Measurements from ENCODE around the gene SCUBE3.

Gene SCUBE3

DNA sequence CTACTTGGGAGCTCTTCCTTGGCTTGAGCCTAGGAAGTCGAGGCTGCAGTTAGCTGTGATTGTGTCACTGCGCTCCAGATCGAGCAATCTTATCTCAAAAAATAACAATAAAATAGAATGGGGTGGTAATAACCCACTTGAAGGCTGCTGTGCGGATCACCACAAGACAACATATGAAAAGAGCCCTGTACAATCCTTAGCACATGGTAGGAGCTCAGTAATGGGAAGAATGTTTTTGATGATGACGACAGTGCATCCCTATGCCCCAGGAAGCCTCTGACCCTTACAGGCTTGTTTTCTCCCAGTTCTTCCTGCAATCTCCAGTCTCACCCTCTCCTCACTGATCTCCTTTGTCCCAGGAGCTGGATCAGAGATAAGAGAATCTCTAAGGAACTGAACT lies 15.5 kb downstream of the SCUBE3 start:
- no peaks in the 10 kb centered on the region for H3K36me3 ChIP-seq (ENCODE audit: control insufficient read depth, low read depth, low read length)
- H3K4me3 ChIP-seq (ENCODE audit: low read length), result no peak overlapping the region
- H3K4me1 ChIP-seq (ENCODE audit: control insufficient read depth, low read depth, low read length), result no peaks in the 10 kb centered on the region
- H3K27ac ChIP-seq (ENCODE audit: low read length), result no peak overlapping the region
- no peak overlapping the region for H3K9ac ChIP-seq (ENCODE audit: low read length)
- no peaks in the 10 kb centered on the region for H3K27me3 ChIP-seq (ENCODE audit: control insufficient read depth, insufficient read depth, low read length)
- no peaks in the 10 kb centered on the region for H3K9me3 ChIP-seq (ENCODE audit: control insufficient read depth, low read depth, low read length)

DNA sequence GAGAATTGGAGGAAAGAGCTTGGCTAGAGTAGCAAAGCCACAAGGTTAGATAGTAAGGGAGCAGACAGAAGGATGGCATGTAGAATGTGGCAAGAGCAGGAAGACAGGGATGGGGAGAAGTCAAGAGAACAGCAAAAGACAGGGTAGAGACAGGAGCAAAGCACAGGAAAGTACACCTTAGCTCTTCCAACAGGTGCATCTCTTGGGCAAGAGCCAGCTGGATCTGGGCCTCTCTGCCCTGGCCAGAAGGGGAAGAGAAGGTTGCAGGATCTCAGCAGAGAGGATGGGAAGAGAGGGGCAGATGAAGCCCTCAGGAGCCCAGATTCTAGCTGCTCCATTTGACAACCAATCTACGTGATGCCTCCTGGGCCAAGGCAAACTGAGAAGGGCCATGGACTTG lies 16.7 kb downstream of the SCUBE3 start:
- no peak overlapping the region for H3K4me3 ChIP-seq (ENCODE audit: low read length)
- H3K36me3 ChIP-seq (ENCODE audit: control insufficient read depth, low read depth, low read length), result no peaks in the 10 kb centered on the region

DNA sequence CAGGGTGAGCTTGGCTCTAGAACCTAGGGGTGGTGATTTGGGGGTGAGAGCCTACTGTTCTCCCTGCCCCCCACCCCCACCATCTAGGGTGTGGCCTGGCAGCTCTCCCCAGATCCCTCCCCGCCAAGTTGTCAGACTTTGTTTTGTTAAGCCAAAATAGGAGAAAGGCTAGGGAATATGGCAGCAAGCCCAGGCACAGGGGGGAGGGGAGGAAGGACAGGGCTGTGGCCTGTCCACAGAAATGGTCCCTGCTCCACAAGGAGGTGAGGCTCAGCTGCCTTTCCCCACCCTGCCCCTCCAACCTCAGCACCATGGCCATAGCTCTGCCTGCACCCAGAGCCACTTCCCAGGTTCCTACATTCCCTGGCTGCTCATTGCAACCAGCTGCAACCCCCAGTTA lies 17.2 kb downstream of the SCUBE3 start:
- Histone ChIP-seq H3K27ac (ENCODE audit: low read length) (no peak overlapping the region), H3K27me3 (ENCODE audit: control insufficient read depth, insufficient read depth, low read length) (no peaks in the 10 kb centered on the region), H3K9ac (ENCODE audit: low read length) (no peak overlapping the region), H3K4me1 (ENCODE audit: control insufficient read depth, low read depth, low read length) (no peaks in the 10 kb centered on the region), H3K4me3 (ENCODE audit: low read length) (no peak overlapping the region), H3K9me3 (ENCODE audit: control insufficient read depth, low read depth, low read length) (no peaks in the 10 kb centered on the region), H3K36me3 (ENCODE audit: control insufficient read depth, low read depth, low read length) (no peaks in the 10 kb centered on the region)

More for the DNA sequence above, 16.7 kb downstream of the SCUBE3 start:
- H3K27ac ChIP-seq (ENCODE audit: low read length), result no peak overlapping the region
- H3K9me3 ChIP-seq (ENCODE audit: control insufficient read depth, low read depth, low read length), result no peaks in the 10 kb centered on the region
- no peaks in the 10 kb centered on the region for H3K27me3 ChIP-seq (ENCODE audit: control insufficient read depth, insufficient read depth, low read length)
- no peaks in the 10 kb centered on the region for H3K4me1 ChIP-seq (ENCODE audit: control insufficient read depth, low read depth, low read length)
- no peak overlapping the region for H3K9ac ChIP-seq (ENCODE audit: low read length)

DNA sequence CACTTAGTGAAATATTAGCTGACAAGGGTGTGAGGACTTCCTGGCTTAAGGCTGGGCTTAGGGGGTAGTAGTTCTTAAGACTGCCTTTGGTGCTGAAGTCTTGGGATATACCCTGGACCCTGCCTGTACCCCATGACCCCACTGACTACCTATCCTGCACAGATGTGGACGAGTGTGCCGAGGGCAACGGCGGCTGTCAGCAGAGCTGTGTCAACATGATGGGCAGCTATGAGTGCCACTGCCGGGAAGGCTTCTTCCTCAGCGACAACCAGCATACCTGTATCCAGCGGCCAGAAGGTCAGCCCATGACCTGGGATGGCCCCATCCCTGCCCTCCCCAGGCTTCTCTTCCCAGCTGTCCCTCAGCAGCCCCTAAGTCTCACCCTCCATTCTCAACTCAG lies 17.8 kb downstream of the SCUBE3 start:
- H3K36me3 ChIP-seq (ENCODE audit: control insufficient read depth, low read depth, low read length), result no peaks in the 10 kb centered on the region
- H3K4me3 ChIP-seq (ENCODE audit: low read length), result no peak overlapping the region
- H3K9ac ChIP-seq (ENCODE audit: low read length), result no peak overlapping the region
- H3K9me3 ChIP-seq (ENCODE audit: control insufficient read depth, low read depth, low read length), result no peaks in the 10 kb centered on the region
- peaks cover 3% of the 10 kb centered on the region for H3K4me1 ChIP-seq (ENCODE audit: control insufficient read depth, low read depth, low read length)
- H3K27me3 ChIP-seq (ENCODE audit: control insufficient read depth, insufficient read depth, low read length), result peaks cover 2% of the 10 kb centered on the region
- H3K27ac ChIP-seq (ENCODE audit: low read length), result no peak overlapping the region

DNA sequence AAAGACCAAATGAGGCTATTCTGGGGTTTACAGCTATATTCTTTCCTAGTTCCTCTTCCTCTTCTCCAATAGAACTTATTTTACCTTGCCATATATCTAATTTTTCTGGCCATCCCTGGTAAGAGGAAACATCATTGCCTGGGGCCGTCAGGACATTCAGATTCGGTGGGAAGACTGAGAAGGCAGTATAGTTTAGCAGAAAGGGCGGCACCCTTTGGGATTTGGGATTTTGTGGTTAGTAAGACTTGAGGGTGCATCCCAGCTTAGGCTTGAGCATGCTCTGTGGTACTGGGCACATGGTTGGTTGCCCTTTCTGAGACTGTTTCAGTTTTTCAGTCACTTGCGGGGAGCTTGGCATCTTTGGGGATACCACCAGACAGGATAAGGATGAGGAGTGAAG lies 21.1 kb downstream of the SCUBE3 start:
- Histone ChIP-seq H3K36me3 (ENCODE audit: control insufficient read depth, low read depth, low read length) (no peaks in the 10 kb centered on the region), H3K4me3 (ENCODE audit: low read length) (no peak overlapping the region), H3K27ac (ENCODE audit: low read length) (no peak overlapping the region), H3K9me3 (ENCODE audit: control insufficient read depth, low read depth, low read length) (no peaks in the 10 kb centered on the region), H3K27me3 (ENCODE audit: control insufficient read depth, insufficient read depth, low read length) (peaks cover 30% of the 10 kb centered on the region), H3K4me1 (ENCODE audit: control insufficient read depth, low read depth, low read length) (peaks cover 26% of the 10 kb centered on the region), H3K9ac (ENCODE audit: low read length) (no peak overlapping the region)

DNA sequence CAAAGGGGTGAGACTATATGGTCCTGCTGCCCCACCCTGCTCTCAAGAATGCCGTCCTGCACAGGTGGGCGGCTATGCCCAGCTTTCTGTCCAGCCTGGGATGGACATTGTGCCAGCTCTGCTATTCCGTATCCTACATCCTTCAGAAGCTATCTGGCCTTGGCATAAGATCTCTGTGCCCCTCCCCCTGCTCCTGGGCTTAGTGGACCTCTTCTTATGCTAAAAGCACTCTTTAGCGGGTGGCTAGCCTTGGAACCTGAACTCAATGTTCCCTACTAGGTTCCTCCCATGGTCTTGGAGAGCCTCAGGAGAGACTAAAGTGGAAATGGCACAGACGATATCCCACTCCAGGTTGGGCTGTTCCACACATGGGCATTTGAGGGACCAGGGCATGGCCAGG lies 22.5 kb downstream of the SCUBE3 start:
- Histone ChIP-seq H3K36me3 (ENCODE audit: control insufficient read depth, low read depth, low read length) (no peaks in the 10 kb centered on the region), H3K9me3 (ENCODE audit: control insufficient read depth, low read depth, low read length) (no peaks in the 10 kb centered on the region), H3K27ac (ENCODE audit: low read length) (no peak overlapping the region), H3K9ac (ENCODE audit: low read length) (no peak overlapping the region), H3K4me1 (ENCODE audit: control insufficient read depth, low read depth, low read length) (peaks cover 29% of the 10 kb centered on the region), H3K4me3 (ENCODE audit: low read length) (no peak overlapping the region), H3K27me3 (ENCODE audit: control insufficient read depth, insufficient read depth, low read length) (peaks cover 36% of the 10 kb centered on the region)

DNA sequence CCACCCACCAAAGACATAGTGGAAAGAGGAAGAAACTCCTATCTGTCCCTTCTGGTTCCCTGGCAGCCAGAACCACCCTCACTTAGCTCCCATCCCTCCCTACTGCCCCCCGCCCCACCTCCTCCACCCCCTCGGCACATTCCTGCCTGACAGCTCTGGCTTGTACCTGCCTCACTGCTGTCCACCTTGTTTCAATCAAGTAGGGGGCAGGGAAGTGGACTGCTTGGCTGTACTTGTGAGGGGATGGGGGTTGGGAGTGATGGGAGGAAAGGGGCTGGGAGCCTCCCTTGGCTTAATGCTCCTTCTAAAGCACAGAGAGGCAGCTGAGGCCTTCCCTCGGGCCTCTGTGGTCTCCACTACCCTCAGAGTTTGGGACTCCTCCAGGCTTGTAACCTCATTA lies 23.7 kb downstream of the SCUBE3 start:
- Histone ChIP-seq H3K4me3 (ENCODE audit: low read length) (no peak overlapping the region), H3K4me1 (ENCODE audit: control insufficient read depth, low read depth, low read length) (peaks cover 34% of the 10 kb centered on the region), H3K9me3 (ENCODE audit: control insufficient read depth, low read depth, low read length) (no peaks in the 10 kb centered on the region), H3K27me3 (ENCODE audit: control insufficient read depth, insufficient read depth, low read length) (peaks cover 36% of the 10 kb centered on the region), H3K9ac (ENCODE audit: low read length) (no peak overlapping the region), H3K36me3 (ENCODE audit: control insufficient read depth, low read depth, low read length) (no peaks in the 10 kb centered on the region), H3K27ac (ENCODE audit: low read length) (no peak overlapping the region)

DNA sequence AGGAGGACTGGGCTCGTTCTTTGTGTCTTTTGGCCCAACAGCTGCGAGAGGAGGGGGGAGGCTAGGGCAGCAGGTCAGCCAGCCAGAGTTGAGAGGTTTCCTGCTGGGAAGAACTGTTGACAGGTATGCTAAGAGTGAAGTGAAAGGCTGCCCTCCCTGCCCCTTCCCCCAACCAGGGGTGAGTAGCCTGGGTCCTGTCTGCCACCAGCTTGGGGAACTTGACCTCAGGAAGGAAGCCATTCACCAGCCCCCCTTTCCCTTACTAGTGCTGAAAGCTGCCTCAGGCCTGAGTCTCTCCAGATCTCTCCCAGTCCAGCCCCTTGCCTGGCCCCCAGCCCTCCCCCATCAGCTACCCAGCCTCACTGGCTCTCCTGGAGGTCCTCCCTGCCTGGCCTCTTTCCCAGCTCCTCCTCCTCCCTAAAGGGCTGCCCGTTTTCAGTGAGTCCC lies 25.1 kb downstream of the SCUBE3 start:
- Histone ChIP-seq H3K4me1 (ENCODE audit: control insufficient read depth, low read depth, low read length) (peaks cover 34% of the 10 kb centered on the region), H3K27ac (ENCODE audit: low read length) (no peak overlapping the region), H3K9me3 (ENCODE audit: control insufficient read depth, low read depth, low read length) (no peaks in the 10 kb centered on the region), H3K9ac (ENCODE audit: low read length) (no peak overlapping the region), H3K27me3 (ENCODE audit: control insufficient read depth, insufficient read depth, low read length) (peaks cover 36% of the 10 kb centered on the region), H3K4me3 (ENCODE audit: low read length) (no peak overlapping the region), H3K36me3 (ENCODE audit: control insufficient read depth, low read depth, low read length) (no peaks in the 10 kb centered on the region)

DNA sequence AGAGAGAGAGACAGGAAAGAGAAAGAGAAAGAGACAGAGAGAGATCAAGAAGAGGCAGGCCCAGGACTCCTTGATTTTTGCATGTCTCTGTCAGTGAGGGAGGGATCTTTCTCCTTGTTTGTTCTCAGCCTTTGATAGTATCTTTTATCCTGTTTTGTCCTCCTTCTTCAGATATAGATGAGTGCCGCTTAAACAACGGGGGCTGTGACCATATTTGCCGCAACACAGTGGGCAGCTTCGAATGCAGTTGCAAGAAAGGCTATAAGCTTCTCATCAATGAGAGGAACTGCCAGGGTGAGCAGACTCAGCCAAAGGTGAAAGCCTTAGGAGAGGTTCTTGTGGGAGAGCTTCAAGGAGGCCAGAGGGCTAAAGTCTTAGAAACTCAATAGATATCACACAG lies 25.8 kb downstream of the SCUBE3 start:
- H3K9ac ChIP-seq (ENCODE audit: low read length), result no peak overlapping the region
- H3K27me3 ChIP-seq (ENCODE audit: control insufficient read depth, insufficient read depth, low read length), result peaks cover 36% of the 10 kb centered on the region
- peaks cover 34% of the 10 kb centered on the region for H3K4me1 ChIP-seq (ENCODE audit: control insufficient read depth, low read depth, low read length)
- no peak overlapping the region for H3K27ac ChIP-seq (ENCODE audit: low read length)
- H3K36me3 ChIP-seq (ENCODE audit: control insufficient read depth, low read depth, low read length), result no peaks in the 10 kb centered on the region
- H3K4me3 ChIP-seq (ENCODE audit: low read length), result no peak overlapping the region
- no peaks in the 10 kb centered on the region for H3K9me3 ChIP-seq (ENCODE audit: control insufficient read depth, low read depth, low read length)

DNA sequence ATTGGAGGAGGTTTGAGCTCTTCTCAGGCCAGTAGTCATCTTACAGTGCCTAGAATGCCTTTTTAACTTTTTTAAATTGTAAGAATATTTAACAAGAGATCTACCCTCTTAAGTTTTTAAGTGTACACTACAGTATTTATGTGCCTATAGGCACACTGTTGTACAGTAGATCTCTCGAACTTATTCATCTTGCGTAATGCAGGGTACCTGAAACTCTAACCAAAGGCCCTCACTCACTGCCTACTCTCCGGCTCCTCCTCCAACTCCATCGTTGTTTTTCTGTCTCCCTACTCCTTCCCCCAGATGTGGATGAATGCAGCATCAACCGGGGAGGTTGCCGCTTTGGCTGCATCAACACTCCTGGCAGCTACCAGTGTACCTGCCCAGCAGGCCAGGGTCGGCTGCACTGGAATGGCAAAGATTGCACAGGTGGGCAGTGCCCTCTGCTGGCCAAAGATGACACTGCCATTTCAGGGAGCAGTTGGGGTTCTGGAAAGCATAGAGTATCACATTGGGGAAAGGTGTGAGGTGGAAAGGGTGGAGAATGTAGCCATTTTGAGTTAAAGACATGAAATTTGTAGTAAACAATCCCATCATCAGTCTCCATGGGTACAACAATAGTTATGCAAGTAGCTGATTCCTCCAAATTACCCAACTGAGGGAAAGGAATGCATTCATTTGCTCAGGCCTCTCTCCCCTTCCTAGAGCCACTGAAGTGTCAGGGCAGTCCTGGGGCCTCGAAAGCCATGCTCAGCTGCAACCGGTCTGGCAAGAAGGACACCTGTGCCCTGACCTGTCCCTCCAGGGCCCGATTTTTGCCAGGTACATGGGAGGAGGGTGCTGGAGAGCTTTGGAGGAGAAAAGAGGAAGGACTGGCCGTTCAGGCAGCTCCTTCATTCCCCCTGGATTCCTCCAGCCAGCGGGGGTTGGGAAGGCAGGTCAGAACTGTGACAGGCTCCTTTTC lies 27.4 kb downstream of the SCUBE3 start:
- Histone ChIP-seq H3K4me3 (ENCODE audit: low read length) (no peak overlapping the region), H3K9ac (ENCODE audit: low read length) (no peak overlapping the region), H3K9me3 (ENCODE audit: control insufficient read depth, low read depth, low read length) (no peaks in the 10 kb centered on the region), H3K27me3 (ENCODE audit: control insufficient read depth, insufficient read depth, low read length) (peaks cover 36% of the 10 kb centered on the region), H3K36me3 (ENCODE audit: control insufficient read depth, low read depth, low read length) (no peaks in the 10 kb centered on the region), H3K4me1 (ENCODE audit: control insufficient read depth, low read depth, low read length) (peaks cover 34% of the 10 kb centered on the region), H3K27ac (ENCODE audit: low read length) (no peak overlapping the region)

DNA sequence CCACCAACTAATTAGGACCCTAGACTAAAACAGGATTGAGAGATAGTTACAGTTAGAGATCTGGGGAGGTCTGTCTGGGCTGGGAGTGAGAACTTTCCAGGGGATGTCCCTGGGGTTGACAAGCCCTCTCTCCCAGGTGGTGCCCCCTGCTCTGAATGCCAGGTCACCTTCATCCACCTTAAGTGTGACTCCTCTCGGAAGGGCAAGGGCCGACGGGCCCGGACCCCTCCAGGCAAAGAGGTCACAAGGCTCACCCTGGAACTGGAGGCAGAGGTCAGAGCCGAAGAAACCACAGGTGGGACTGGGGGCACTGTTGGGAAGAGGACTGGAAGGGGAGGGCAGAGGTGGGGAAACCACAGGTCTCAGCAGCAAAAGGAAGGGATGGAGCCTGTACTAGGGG lies 28.7 kb downstream of the SCUBE3 start:
- Histone ChIP-seq H3K9ac (ENCODE audit: low read length) (no peak overlapping the region), H3K4me3 (ENCODE audit: low read length) (no peak overlapping the region), H3K27ac (ENCODE audit: low read length) (no peak overlapping the region), H3K4me1 (ENCODE audit: control insufficient read depth, low read depth, low read length) (peaks cover 30% of the 10 kb centered on the region), H3K36me3 (ENCODE audit: control insufficient read depth, low read depth, low read length) (no peaks in the 10 kb centered on the region), H3K9me3 (ENCODE audit: control insufficient read depth, low read depth, low read length) (no peaks in the 10 kb centered on the region), H3K27me3 (ENCODE audit: control insufficient read depth, insufficient read depth, low read length) (peaks cover 24% of the 10 kb centered on the region)

DNA sequence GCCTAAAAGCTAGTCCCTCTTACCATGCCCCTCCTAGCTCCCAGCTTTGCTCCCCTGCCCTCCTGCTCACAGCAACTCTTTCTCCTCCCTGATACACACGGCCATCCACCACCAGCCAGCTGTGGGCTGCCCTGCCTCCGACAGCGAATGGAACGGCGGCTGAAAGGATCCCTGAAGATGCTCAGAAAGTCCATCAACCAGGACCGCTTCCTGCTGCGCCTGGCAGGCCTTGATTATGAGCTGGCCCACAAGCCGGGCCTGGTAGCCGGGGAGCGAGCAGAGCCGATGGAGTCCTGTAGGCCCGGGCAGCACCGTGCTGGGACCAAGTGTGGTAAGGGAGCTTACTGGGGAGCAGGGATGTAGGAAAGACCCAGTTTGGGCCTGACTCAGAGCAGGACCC lies 29.1 kb downstream of the SCUBE3 start:
- Histone ChIP-seq H3K4me3 (ENCODE audit: low read length) (no peak overlapping the region), H3K4me1 (ENCODE audit: control insufficient read depth, low read depth, low read length) (peaks cover 26% of the 10 kb centered on the region), H3K9me3 (ENCODE audit: control insufficient read depth, low read depth, low read length) (no peaks in the 10 kb centered on the region), H3K27ac (ENCODE audit: low read length) (no peak overlapping the region), H3K27me3 (ENCODE audit: control insufficient read depth, insufficient read depth, low read length) (peaks cover 20% of the 10 kb centered on the region), H3K9ac (ENCODE audit: low read length) (no peak overlapping the region), H3K36me3 (ENCODE audit: control insufficient read depth, low read depth, low read length) (no peaks in the 10 kb centered on the region)

All from iPS-18a (cell line).